HCT116 (cell line): ENCODE results near the gene GNRH2. TPM values are rescaled to one million over a fixed set of nuclear protein-coding genes. Genes with fewer than 3 reads are reported as not detected.
A peak's percentile ranks its signal among the peaks of the same experiment; 100 is the strongest.

Experiments used
- ATAC-seq: fragments of 200-7000 bp; cut with Tn5 transposase; 2 replicates; pipeline ENCODE4 v1.9.1; 2020; ENCODE audit warnings: mild to moderate bottlenecking, moderate library complexity
- BruUV-seq: library from RNA; stranded (reverse); fragments of 400-500 nt; replicated peaks from 2 replicates; lab custom pipeline; 2021; lab: Mats Ljungman, UMichigan
- CTCF ChIA-PET: fragments of 300-600 bp; sonication (Branson Sonifier 250); formaldehyde crosslinking; loops from one replicate; lab custom pipeline; 2021; ENCODE audit warnings: antibody characterized with exemption; lab: Charles Lee
- POLR2A ChIA-PET: fragments of 300-600, 350-600 bp; sonication (Branson Sonifier 250); formaldehyde crosslinking; loops from one replicate; lab custom pipeline; 2021; ENCODE audit warnings: antibody characterized with exemption; lab: Charles Lee
- RAD21 ChIA-PET, 2 experiments: fragments of 300-600 bp; sonication (Branson Sonifier 250); formaldehyde crosslinking; loops; one replicate each; lab custom pipeline; 2023; ENCODE audit warnings: low total read pairs in 2 of 2; ENCODE audit not compliant: uncharacterized antibody in 2 of 2, unreplicated experiment in 2 of 2, low non-redundant PET in 1 of 2; lab: Charles Lee
- DNase-seq: peaks from one replicate; pipeline ENCODE4 v3.0.0-alpha.2; 2010; ENCODE audit warnings: low read depth, low spot score
- H2AFZ ChIP-seq: fragments of 200-600 bp; shearing (Covaris generic), sonication (generic); 2 replicates; pipeline ENCODE4 v1.6.1; 2017; ENCODE audit warnings: low read depth, mixed run types, mixed read lengths, antibody characterized with exemption, low read length; ENCODE audit not compliant: poor library complexity, severe bottlenecking
- H3K27ac ChIP-seq: 2 replicates; pipeline ENCODE4 v1.5.1; 2012; ENCODE audit warnings: low read depth, low read length
- H3K27me3 ChIP-seq: fragments of 200-600 bp; sonication (generic); 2 replicates; pipeline ENCODE4 v1.6.1; 2016; ENCODE audit warnings: mixed run types, low read length, mixed read lengths; ENCODE audit not compliant: insufficient read depth
- H3K36me3 ChIP-seq, 2 experiments: fragments of 200-500 bp in 1 of 2; fragments of 200-600 bp in 1 of 2; sonication (Bioruptor generic) in 1 of 2; sonication (generic) in 1 of 2; 2 replicates each; pipeline versions ENCODE4 v1.5.1 to v1.6.1; 2014 to 2016; ENCODE audit warnings: low read length in 2 of 2, inconsistent platforms in 1 of 2, mixed read lengths in 1 of 2, mixed run types in 1 of 2; ENCODE audit not compliant: insufficient read depth in 2 of 2, control insufficient read depth in 1 of 2
- H3K4me1 ChIP-seq, 2 experiments: fragments of 200-600 bp in 1 of 2; sonication (generic) in 1 of 2; 2 replicates each; pipeline versions ENCODE4 v1.5.1 to v1.6.1; 2012 to 2017; ENCODE audit warnings: low read length in 2 of 2, inconsistent platforms in 1 of 2, mild to moderate bottlenecking in 1 of 2, mixed read lengths in 1 of 2, mixed run types in 1 of 2, moderate library complexity in 1 of 2; ENCODE audit not compliant: insufficient read depth in 2 of 2, control insufficient read depth in 1 of 2
- H3K4me2 ChIP-seq: fragments of 200-600 bp; sonication (generic); 2 replicates; pipeline ENCODE4 v1.6.1; 2017; ENCODE audit warnings: mixed run types, low read length, mixed read lengths
- H3K4me3 ChIP-seq, 2 experiments: fragments of 200-600 bp in 1 of 2; sonication (generic) in 1 of 2; replicated peaks in 1 of 2; 2 replicates each; pipeline ENCODE4 v1.5.1; 2011 to 2016; ENCODE audit warnings: low read length in 2 of 2, control low read depth in 1 of 2, low read depth in 1 of 2, mild to moderate bottlenecking in 1 of 2, mixed read lengths in 1 of 2, mixed run types in 1 of 2
- H3K79me2 ChIP-seq: fragments of 200-600 bp; sonication (generic); 2 replicates; pipeline ENCODE4 v1.6.1; 2017; ENCODE audit warnings: mild to moderate bottlenecking, mixed run types, low read length, moderate library complexity, mixed read lengths; ENCODE audit not compliant: insufficient read depth
- H3K9ac ChIP-seq: fragments of 200-600 bp; sonication (generic); 2 replicates; pipeline ENCODE4 v1.6.1; 2016; ENCODE audit warnings: low read length, mixed read lengths
- H3K9me2 ChIP-seq: fragments of 200-600 bp; sonication (generic), shearing (Covaris generic); 2 replicates; pipeline ENCODE4 v1.6.1; 2017; ENCODE audit warnings: mixed run types, mild to moderate bottlenecking, moderate library complexity; ENCODE audit not compliant: insufficient read depth
- H3K9me3 ChIP-seq, 2 experiments: fragments of 200-500 bp in 1 of 2; fragments of 200-600 bp in 1 of 2; sonication (Bioruptor generic) in 1 of 2; sonication (generic) in 1 of 2; 2 replicates each; pipeline ENCODE4 v1.6.1; 2014 to 2017; ENCODE audit warnings: low read length in 2 of 2, mixed read lengths in 2 of 2, inconsistent platforms in 1 of 2, low read depth in 1 of 2, mild to moderate bottlenecking in 1 of 2, mixed run types in 1 of 2, moderate library complexity in 1 of 2; ENCODE audit not compliant: control insufficient read depth in 1 of 2, insufficient read depth in 1 of 2
- H4K20me1 ChIP-seq: fragments of 200-600 bp; sonication (generic), shearing (Covaris generic); 2 replicates; pipeline ENCODE4 v1.6.1; 2017; ENCODE audit warnings: mixed run types, mild to moderate bottlenecking, moderate library complexity; ENCODE audit not compliant: insufficient read depth
- EZH2phosphoT487 ChIP-seq: fragments of 200-600 bp; IDR thresholded peaks from 2 replicates; pipeline ENCODE4 v1.6.1; 2018; ENCODE audit warnings: antibody characterized with exemption, borderline replicate concordance
- JUND ChIP-seq: IDR thresholded peaks from 2 replicates; pipeline ENCODE4 v1.6.1; 2012
- RAD21 ChIP-seq: IDR thresholded peaks from 2 replicates; pipeline ENCODE4 v1.6.1; 2012; ENCODE audit warnings: low read depth, mild to moderate bottlenecking
- ZFX ChIP-seq: fragments of 450-650 bp; IDR thresholded peaks from 2 replicates; pipeline ENCODE4 v1.6.1; 2017
- intact Hi-C: fragments of 100-400 bp; cut with micrococcal nuclease; formaldehyde crosslinking; loops from 2 replicates; pipeline ENCODE4 v1.10.0; 2022
- total RNA-seq: library from RNA; stranded (reverse); gene quantifications from one replicate; pipeline ENCODE4 v1.2.1, GENCODE V29; 2021; ENCODE audit not compliant: unreplicated experiment
- TF ChIP-seq, protein P1 (sequence below), 3 experiments: fragments of 200-600 bp in 1 of 3; sonication (generic) in 1 of 3; IDR thresholded peaks in 2 of 3; conservative IDR thresholded peaks in 1 of 3; 2 replicates each; pipeline ENCODE4 v1.5.1; 2012 to 2017; ENCODE audit warnings: low read depth in 2 of 3, low read length in 2 of 3, antibody characterized with exemption in 1 of 3, borderline replicate concordance in 1 of 3, control low read depth in 1 of 3, mild to moderate bottlenecking in 1 of 3, mixed read lengths in 1 of 3, mixed run types in 1 of 3, moderate library complexity in 1 of 3; ENCODE audit not compliant: insufficient read depth in 1 of 3

GNRH2 gene
- total RNA-seq, 1 experiment from 2014 or later = 0.32 TPM

DNA sequence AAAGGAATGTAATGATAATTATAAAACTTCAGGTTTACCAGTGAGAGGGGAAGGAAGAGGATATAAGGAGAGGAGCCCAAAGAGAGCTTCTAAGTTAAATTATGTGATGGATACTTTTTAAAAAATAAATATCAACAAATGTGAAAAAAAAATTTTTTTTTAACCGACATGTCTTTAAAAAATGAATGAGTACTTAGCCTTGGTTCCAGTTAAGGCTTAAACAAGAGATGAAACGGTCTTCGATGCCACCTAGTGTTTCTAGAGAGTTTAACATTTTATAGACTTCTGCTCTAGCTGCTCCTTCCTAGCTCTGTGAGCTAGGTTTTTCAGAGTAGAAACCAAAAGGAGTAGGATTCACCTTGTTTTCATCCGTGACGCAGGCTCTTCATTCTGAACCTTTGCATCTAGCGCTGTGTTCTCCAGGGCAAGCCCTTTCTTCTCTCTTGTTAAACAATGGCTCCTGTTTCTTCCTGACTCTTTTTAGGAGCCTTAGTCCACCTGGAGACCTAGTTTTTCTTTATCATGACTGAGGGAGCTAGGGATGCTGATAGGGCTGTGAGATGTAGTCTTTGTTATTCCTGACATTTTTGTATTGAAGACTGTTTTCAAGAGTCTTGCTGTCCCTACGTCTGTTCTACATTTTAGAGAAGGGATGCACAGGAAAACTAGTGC is 42.4 kb upstream of the GNRH2 start:
- intact Hi-C loops = loop anchor here (1.0 kb wide), 2 partner anchors 87 to 245 kb away; no protein-coding TSS in a partner anchor
- no peak overlapping the region for H3K4me3 ChIP-seq
- no peaks in the 10 kb centered on the region for H3K27me3 ChIP-seq
- H3K9ac ChIP-seq = no peak overlapping the region
- H3K9me3 ChIP-seq = no peaks in the 10 kb centered on the region
- no peak overlapping the region for H3K27ac ChIP-seq
- H3K79me2 ChIP-seq = no peaks in the 10 kb centered on the region
- BruUV-seq = no TSS peak
- no peaks in the 10 kb centered on the region for H4K20me1 ChIP-seq
- peaks cover 0 to 5% of the 10 kb centered on the region in 2 experiments; a peak in 2 of 4 replicates for H3K36me3 ChIP-seq
- no peak overlapping the region for H3K4me2 ChIP-seq
- DNase-seq (peak; percentile 46), ATAC-seq (peak; percentile 83)
- ChIA-PET POLR2A (no interaction called here), RAD21 (interaction anchor here (0.7 to 1.0 kb wide), 5 partner anchors 10 to 248 kb away, joined by 3 read pairs; no protein-coding TSS in a partner anchor), CTCF (interaction anchor here (0.6 to 2.0 kb wide), 14 partner anchors 81 to 793 kb away, joined by 3 to 17 read pairs (median 4); partner anchors contain the start of genes PCED1A and VPS16)
- no peaks in the 10 kb centered on the region for H3K4me1 ChIP-seq
- no peaks in the 10 kb centered on the region for H3K9me2 ChIP-seq
- H2AFZ ChIP-seq = no peak overlapping the region
- no peak for TF ChIP-seq EZH2phosphoT487
- TF ChIP-seq, protein P1, sequence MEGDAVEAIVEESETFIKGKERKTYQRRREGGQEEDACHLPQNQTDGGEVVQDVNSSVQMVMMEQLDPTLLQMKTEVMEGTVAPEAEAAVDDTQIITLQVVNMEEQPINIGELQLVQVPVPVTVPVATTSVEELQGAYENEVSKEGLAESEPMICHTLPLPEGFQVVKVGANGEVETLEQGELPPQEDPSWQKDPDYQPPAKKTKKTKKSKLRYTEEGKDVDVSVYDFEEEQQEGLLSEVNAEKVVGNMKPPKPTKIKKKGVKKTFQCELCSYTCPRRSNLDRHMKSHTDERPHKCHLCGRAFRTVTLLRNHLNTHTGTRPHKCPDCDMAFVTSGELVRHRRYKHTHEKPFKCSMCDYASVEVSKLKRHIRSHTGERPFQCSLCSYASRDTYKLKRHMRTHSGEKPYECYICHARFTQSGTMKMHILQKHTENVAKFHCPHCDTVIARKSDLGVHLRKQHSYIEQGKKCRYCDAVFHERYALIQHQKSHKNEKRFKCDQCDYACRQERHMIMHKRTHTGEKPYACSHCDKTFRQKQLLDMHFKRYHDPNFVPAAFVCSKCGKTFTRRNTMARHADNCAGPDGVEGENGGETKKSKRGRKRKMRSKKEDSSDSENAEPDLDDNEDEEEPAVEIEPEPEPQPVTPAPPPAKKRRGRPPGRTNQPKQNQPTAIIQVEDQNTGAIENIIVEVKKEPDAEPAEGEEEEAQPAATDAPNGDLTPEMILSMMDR (IDR thresholded peaks at IDR 0.05 in 2 of 3, conservative IDR thresholded peaks at IDR 0.05 in 1 of 3; ENCODE audit: borderline replicate concordance in 1 of 3, insufficient read depth in 1 of 3, low read depth in 2 of 3, low read length in 2 of 3) = peak; percentile 44 to 62 (median 59)
- peak; percentile 70 for TF ChIP-seq RAD21

DNA sequence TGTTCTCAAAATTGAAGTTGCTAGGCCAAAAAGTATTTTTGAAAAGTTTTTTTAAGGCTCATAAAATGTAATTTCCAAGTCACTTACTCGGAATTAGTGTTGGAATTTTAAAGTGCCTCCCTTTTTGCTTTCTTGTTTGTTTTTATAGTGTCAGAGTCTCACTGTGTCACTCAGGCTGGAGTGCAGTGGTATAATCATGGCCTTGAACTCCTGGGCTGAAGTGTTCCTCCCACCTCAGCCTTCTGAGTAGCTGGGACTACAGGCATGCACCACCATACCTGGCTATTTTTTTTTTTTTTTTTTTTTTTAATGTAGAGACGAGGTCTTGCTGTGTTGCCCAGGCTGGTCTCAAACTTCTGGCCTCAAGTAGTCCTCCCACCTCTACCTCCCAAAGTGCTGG is 40.0 kb upstream of the GNRH2 start:
- RAD21 ChIA-PET = no interaction called here
- ATAC-seq = no peak

More for the DNA sequence above, 40.0 kb upstream of the GNRH2 start:
- Histone ChIP-seq H3K27ac (no peak overlapping the region), H3K79me2 (no peaks in the 10 kb centered on the region), H3K4me2 (no peak overlapping the region), H3K36me3 (peaks cover 5 to 9% of the 10 kb centered on the region in 2 experiments; a peak in 2 of 4 replicates), H3K9ac (no peak overlapping the region), H3K9me3 (no peaks in the 10 kb centered on the region), H3K4me3 (no peak overlapping the region), H3K4me1 (no peaks in the 10 kb centered on the region), H3K27me3 (no peaks in the 10 kb centered on the region), H2AFZ (no peak overlapping the region), H4K20me1 (no peaks in the 10 kb centered on the region), H3K9me2 (no peaks in the 10 kb centered on the region)
- ChIA-PET CTCF (no interaction called here), POLR2A (no interaction called here)
- BruUV-seq = no TSS peak
- TF ChIP-seq JUND (no peak), ZFX (no peak)
- intact Hi-C loops = no loop called here
- no peak for DNase-seq
